Muscle of arm (tissue), 12 donors: ENCODE data around the gene TPGS1. TPM values are rescaled to one million over a fixed set of nuclear protein-coding genes. Genes with fewer than 3 reads are reported as not detected.

Experiments
- DNase-seq: peaks from one replicate; pipeline ENCODE4 v3.0.0-alpha.2; 2013
- polyA plus RNA-seq, 12 donors: library from polyadenylated mRNA; unstranded; fragments of 120-200 nt; gene quantifications; one replicate each; pipeline ENCODE4 v1.2.1, GENCODE V29; 2013; ENCODE audit not compliant: insufficient read length in 12 of 12

Gene TPGS1
- polyA plus RNA-seq, 12 donors = 2.8 to 26.4 (median 4.6) TPM; not detected in 1

DNA sequence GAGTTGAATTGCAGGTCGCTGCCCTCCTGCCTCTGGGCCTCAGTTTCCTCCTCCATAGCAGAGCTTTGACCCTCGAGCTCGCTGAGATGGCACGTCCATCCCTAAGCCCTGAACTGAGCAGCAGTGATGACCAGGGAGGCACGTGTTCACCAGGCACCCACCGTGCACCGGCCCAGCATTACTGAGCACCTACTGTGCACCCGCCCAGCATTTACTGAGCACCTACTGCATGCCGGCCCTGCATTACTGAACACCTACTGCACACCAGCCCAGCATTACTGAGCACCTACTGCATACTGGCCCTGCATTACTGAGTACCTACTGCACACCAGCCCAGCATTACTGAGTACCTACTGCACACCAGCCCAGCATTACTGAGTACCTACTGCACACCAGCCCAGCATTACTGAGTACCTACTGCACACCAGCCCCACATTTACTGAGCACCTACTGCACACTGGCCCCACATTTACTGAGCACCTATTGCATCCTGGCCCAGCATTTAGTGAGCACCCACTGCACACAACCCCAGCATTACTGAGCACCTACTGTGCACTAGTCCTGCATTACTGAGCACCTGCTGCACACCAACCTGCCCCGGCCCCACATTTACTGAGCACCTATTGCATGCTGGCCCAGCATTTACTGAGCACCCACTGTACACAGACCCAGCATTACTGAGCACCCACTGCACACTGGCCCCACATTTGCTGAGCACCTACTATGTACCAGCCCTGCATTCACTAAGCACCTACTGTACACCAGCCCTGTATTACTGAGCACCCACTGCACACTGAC is 6.3 kb downstream of the TPGS1 start:
- DNase-seq = no peak

DNA sequence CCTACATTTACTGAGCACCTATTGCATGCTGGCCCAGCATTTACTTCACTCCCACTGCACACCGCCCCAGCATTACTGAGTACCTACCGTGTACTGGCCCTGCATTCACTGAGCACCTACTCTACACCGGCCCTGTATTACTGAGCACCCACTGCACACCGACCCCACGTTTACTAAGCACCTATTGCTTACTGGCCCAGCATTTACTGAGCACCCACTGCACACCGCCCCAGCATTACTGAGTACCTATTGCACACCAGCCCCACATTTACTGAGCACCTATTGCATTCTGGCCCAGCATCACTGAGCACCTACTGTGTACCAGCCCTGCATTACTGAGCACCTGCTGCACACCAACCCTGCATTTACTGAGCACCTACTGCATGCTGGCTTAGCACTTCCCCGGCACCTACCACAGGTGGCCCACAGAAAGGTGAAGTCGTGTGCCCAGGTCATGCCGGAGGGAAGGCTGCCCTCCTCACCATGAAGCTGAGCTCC is 6.9 kb downstream of the TPGS1 start:
- DNase-seq = no peak

DNA sequence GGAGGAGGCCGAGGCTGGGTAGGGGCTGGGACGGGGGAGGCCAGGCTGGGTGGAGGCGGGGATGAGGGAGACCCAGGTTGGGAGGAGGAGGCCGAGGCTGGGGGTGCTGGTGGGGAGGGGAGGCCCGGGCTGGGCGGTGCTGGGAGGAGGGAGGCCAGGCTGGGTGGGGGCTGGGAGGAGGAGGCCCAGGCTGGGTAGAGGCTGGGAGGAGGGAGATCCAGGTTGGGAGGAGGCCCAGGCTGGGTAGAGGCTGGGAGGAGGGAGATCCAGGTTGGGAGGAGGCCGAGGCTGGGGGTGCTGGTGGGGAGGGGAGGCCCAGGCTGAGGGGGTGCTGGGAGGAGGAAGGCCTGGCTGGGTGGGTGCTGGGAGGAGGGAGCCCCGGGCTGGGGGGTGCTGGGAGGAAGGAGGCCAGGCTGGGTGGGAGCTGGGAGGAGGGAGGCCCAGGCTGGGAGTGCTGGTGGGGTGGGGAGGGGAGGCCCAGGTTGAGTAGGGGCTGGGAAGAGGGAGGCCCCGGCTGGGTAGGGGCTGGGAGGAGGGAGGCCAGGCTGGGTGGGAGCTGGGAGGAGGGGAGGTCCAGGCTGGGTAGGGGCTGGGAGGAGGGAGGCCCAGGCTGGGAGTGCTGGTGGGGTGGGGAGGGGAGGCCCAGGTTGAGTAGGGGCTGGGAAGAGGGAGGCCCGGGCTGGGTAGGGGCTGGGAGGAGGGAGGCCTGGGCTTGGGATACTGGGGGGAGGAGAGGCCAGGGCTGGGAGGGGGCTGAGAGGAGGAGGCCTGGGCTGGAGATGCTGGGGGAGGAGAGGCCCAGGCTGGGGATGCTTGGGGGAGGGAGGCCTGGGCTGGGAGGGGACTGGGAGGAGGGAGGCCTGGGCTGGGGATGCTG is 10.7 kb downstream of the TPGS1 start:
- peak; percentile 92 for DNase-seq

DNA sequence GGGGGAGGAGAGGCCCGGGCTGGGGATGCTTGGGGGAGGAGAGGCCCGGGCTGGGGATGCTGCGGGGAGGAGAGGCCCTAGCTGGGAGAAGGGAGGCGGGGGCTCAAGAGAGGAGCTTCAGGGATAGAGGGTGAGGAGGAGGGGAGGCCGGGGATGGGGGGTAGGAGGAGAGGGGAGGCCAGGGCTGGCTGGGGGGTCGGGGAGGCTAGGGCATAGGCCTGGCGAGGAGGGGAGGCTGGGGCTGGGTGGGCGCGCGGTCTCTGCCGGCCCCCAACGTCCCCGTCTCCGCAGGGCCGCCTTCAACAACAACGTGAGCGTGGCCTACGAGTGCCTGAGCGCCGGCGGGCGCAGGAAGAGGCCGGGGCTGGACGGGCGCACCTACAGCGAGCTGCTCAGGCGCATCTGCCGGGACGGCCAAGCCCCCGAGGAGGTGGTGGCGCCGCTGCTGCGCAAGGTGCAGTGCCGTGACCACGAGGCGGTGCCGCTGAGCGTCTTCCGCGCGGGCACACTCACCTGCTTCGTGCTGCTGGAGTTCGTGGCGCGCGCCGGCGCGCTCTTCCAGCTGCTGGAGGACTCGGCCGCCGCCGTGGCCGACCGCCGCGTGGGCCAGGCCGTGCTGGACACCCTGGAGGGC is 11.4 kb downstream of the TPGS1 start:
- no peak for DNase-seq

DNA sequence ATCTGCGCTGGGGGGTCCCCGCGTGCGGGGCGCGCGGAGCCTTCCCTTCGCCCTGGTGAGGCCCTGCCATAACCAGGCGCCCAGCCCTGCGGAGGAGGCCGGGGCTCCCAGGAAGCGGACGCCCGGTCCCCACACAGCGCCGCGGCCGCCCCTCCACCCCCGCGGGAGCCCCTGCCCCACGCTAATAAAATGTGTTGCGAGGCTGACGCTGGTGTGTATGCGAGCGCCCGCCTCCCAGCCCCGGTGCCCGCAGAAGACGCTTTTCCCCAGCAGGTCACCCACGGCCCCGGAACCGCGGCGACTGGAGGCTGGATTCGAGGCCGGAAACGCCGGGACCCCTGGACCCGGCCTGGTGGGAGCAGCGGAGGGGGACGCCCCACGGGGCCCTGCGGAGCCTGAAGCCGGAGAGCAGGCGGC is 12.2 kb downstream of the TPGS1 start:
- DNase-seq = no peak

DNA sequence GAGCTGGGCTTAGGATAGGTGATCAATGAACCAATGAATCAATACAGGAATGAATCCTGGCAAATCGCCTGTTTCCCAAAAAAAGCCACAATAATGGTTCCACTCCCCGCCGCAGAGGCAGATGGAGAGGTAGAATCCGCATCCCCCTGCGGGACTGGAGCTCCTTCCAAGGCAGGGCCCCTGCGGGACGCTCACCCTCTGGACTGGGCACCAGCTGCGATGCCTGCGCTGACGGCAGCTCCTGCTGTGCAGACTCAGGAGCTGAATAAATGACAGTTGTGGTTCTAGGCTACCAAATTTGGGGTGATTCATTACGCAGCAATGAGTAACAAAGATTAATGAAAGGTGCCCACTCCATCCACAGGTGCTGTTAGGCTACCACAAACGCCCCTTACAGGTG is 15.4 kb downstream of the TPGS1 start:
- no peak for DNase-seq

DNA sequence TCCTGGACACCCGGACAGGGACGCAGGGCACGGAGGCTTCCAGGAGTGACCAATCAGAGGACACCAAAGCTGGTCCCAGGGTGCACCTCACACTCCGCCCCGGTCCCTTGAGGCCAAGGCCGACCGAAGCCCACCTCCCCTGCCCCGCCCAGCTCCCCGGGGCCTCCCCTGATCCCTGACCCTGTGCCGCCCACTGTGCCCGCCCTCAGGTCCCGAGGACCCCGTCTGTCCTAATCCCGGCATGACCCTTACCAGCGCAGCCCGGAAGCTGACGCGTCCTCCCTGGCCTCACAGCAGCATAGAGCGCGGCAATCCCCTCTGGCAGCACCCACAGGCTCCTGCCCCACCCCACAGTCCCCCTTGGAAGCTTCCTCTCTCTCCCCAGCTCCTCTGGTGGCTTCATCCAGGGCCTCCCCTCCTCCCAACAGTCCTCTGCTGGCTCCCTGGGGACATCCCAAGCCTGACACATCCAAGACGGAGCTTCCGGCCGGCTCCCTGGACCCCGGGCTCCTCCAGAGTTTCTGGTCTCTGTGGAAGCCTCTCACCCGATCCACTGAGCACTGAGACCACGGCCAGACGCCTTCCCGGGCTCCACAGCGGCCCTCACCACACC is 16.9 kb downstream of the TPGS1 start:
- no peak for DNase-seq

DNA sequence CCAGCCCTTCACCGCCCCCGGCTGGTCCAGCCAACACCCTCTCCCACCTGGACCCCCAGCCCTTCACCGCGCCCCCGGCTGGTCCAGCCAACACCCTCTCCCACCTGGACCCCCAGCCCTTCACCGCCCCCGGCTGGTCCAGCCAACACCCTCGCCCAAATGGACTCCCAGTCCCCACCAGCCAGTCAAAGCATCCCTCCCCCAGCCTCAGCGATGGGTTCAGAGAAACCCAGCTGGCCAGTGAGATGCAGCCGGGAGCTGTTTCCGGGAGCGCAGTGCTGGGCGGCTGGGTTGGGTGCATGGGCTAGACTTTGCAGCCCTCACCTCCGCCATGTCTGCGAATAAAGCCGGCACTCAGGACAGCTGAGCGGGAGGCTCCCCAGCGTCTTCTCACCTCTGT is 17.7 kb downstream of the TPGS1 start:
- DNase-seq = no peak

DNA sequence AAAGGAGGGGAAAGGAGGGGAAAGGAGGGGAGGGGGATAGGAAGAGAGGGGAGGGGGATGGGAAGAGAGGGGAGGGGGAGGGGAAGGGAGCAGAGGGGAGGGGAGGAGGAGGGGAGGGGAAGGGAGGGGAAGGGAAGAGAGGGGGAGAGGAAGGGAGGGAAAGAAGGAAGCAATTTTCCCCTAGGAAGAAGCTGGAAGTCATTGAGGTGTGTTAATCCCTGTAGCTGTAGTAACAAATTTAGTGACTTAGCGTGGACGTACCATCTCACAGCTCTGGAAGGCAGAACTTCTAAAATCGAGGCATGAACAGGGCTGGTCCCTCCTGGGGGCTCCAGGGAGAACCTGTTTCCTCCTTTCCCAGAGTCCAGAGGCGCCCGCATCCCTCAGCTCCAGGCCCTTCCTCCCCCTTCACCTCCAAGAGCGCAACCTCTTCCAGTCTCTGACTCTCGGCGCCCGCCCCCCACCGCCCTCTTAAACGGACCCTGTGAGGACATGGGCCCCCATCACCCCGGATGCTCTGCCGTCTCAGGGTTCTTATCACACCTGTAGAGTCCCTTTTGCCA is 18.6 kb downstream of the TPGS1 start:
- no peak for DNase-seq

DNA sequence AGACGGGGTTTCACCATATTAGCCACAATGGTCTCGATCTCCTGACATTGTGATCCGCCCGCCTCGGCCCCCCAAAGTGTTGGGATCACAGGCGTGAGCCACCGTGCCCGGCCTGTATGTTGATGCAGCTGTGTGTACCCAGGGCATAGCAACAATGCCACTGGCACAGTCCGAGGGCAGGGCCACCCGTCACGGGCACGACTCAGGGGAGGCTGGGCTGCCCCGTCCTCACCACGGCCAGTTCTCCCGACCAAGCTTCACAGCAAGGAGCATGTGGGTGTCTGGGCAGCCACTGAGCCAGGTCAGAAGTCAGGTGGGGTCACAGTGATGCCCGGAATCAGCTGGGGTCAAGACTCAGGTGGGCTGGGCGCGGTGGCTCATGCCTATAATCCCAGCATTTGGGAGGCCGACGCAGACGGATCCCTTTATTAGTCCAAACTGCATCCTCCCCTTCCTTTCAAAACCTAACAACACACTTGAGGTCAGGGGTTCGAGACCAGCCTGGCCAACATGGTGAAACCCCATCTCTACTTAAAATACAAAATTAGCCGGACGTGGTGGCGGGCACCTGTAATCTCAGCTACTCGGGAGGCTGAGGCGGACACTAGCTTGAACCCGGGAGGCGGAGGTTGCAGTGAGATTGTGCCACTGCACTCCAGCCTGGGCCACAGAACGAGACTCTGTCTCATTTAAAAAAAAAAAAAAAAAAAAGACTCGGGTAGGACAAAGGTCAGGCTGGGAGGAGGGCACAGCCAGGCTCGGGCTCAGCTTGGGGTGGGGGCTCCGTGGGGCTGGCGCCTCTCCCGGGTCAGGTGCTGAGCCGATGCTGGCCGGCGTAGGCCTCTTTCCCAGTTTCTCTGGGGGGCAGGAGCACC is 23.1 kb downstream of the TPGS1 start:
- no peak for DNase-seq

DNA sequence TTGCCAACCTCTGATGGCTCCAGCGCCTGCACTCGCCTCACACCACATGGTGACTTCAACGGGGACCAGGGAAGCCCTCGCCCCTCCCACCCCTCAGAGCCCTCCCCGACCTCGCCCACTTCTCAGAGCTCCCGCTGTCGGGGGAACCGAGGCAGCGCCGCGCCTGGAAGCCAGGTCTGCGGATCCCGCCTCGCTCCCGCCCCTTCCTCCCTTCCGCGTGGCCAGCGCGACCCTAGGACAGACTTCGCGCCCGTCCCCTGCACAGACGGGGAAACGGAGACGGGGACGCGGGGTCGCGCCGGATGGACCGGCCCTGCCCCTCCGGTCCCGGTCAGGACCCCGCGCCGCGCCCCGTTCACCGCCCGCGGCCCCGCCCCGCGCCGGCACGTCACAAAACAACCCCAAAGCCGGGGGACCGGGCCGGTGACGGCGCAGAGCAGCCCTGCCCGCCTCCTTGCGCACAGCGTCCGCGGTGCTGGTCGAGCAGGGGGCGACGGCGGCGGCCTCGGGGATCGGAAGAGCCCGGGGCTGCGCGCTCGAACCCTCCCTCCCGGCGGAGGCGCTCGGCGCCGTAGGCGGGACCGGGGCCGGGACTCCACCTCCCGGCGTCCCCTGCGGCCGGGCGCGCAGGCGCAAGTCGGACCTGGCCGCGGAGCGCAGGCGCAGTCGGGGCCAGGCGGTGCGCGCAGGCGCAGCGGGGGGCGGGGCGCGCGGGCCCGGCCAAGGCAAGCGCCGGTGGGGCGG is 23.9 kb downstream of the TPGS1 start:
- DNase-seq = peak; percentile 83

DNA sequence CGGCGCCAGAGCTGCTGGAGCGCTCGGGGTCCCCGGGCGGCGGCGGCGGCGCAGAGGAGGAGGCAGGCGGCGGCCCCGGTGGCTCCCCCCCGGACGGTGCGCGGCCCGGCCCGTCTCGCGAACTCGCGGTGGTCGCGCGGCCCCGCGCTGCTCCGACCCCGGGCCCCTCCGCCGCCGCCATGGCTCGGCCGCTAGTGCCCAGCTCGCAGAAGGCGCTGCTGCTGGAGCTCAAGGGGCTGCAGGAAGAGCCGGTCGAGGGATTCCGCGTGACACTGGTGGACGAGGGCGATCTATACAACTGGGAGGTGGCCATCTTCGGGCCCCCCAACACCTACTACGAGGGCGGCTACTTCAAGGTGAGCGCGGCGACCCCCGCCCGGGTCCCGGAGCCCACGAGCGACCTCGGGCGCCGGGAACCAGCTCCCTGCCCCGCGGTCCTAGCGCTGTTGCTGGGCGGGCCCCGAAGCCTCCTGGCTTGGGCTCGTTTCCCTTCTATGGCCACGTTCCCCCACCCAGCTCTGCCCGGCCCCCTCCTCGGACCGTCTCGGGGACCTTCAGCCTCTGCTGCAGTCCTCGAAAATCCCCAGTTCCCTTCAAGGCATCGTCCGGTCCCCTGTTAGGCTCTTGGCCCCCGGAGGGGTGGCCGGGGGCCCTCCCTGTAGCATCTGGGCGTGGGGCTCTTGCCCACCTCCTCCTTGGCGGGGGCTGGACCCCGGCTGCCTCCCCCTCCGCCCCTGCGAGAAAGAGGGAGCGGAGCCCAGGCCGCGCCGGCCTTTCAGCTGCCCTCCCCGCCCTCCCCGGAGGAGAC is 24.7 kb downstream of the TPGS1 start, which contains the start of gene CDC34:
TSS of gene CDC34 (plus strand) at position 8 of the 808 bp plus-strand sequence. CDS start at position 180, 172 bp downstream.
- no peak for DNase-seq

DNA sequence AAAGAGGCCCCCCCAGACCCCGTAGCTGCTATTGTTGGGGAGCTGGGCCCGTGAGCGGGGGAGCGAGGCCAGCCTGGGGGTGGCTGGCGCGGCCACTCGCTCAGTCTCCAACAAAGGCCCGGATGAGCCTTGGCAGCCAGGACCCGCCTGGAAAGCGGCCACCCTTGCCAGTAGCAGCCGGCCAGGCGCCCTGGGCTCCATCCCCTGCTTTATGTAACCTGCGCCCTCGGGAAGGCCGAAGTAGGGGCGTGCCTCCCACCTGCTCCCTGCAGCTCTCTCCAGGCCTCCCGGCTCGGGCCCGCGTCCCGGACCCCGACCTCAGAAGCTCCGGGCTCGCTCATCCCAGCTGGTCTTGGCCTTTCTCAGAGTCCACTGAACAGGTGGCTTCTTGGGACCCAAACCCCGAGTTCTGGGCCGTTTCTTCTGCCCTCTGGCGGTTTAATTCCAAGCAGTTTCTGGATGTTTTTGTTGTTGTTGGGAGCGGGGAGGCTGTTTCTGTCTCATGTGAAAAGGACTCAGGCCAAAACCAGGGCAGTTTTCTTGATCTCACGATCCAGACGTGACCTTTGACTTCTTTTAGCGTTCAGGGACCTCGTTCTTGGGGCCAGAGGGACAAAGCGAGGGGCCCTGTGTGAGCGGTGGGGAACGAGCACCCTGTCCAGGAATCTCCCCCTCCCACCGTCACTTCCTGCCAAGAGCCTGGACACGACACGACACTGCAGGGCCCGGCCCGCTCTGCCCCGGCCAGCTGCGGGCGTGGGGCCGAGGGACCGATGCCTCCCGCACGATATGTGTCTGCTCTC is 25.5 kb downstream of the TPGS1 start:
- DNase-seq = peak; percentile 71

DNA sequence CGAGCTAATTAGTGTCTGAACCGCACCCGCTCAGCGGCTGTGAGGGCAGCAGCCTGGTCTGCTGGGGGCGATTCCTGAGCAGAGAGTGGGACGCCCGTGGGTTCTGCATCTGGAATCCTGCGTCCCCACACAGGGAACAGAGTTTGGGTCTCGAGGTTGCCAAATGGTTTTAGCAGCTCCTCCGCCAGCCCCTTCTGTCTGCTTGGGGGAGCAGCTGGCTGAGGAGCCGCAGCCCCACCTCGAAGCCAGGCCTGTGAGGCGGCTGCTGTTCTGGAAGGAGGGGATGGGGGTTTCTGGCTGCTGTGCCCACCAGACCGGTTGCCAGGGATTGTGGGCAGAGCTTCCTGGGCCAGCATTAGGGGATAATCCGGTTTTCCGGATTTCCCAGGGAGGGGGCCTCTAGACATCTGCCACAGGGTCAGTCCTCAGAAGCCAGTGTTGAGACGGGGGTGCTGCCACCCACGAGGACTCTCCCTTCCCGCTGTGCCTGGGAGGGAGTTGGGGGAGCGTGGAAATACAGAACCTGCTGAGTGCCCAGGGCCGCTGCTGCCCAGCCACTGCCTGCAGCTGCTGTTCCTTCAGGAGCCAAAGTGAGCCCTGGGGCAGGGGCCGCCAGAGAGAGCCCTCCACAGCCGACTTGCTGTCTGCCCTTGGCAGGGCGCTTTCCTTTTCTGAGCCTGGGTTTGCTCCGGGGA is 26.2 kb downstream of the TPGS1 start:
- DNase-seq = no peak

DNA sequence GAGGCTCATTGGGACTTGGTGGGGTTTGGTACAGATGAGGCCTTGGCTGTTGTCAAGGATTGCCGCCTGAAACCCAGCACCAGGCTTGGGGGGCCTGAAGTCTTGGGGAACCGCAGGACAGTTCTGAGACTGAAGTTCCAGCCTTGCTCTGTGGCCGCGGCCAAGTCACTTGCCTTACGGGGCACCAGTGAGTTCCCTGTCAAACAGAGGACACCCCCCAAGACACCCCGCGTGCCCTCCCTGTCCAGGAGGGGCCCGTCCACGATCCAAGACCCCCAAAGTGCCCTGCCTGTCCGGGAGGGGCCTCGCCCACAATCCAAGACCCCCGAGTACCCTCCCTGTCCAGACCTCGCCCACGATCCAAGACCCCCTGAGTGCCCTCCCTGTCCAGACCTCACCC is 26.8 kb downstream of the TPGS1 start:
- no peak for DNase-seq

DNA sequence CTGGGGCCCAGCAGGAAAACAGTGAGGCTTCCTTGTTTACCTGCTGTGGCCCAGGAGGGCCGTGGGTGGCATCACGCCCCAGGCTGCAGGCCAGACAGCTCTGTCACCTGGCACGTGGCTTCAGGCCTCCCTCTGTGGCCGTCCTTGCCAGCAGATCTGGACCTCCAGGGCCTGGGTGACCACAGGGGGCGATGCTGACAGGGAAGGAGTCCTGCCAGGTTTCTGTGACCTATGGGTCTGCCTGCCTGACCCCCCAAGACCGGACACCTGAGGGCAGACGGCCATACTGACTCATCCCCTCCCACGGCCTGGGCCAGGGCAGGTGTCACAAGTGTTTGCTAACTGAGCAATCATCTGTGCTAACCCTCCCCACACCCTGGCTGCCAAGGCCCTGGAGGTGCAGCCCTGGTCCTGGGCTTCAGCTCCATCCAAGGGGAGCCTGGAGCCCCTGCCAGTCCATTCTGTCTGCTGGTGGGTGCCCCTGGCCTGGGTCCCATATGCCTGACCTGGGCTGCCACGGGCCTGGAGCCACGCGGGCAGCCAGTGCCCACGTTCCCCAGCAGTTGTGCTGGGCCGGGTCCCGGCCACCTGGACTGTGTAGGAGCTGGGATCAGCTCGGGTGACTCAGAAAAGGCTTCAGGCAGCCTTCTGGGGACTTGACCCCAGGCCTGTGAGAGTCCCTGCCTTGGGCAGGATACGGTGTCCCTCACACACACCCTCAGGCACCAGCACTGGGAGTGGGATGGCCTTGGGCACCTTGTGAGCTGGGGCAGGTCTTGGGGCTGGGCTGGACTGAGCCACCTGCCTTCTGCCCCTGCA is 27.9 kb downstream of the TPGS1 start:
- DNase-seq = no peak
